HepG2 (cell line): ENCODE data around the gene KLF6. TPM values are rescaled to one million over a fixed set of nuclear protein-coding genes. Genes with fewer than 3 reads are reported as not detected.

Experiments used
- ATAC-seq: fragments of 200-7000 bp; cut with Tn5 transposase; 3 replicates; pipeline ENCODE4 v1.9.1; 2020; ENCODE audit warnings: mild to moderate bottlenecking, moderate library complexity
- BruUV-seq: library from RNA; stranded (reverse); fragments of 400-500 nt; replicated peaks from 2 replicates; lab custom pipeline; 2021; lab: Mats Ljungman, UMichigan
- CTCF ChIA-PET: fragments of 300-600 bp; formaldehyde crosslinking; extraction: SDS; loops from one replicate; lab custom pipeline; 2021; ENCODE audit warnings: low total read pairs, inconsistent platforms, low intra/inter-chr PET ratio; lab: Yijun Ruan, JAX
- POLR2A ChIA-PET: fragments of 350-600 bp; sonication (Branson Sonifier 250); formaldehyde crosslinking; loops from one replicate; lab custom pipeline; 2020; ENCODE audit warnings: antibody characterized with exemption, inconsistent platforms; lab: Yijun Ruan, JAX
- DNase-seq: peaks from one replicate; pipeline ENCODE4 v3.0.0-alpha.2; 2015; ENCODE audit warnings: low spot score
- FAIRE-seq: peaks from 3 replicates; lab custom pipeline; 2011; peaks lifted over from hg19 to GRCh38; lab: Jason Lieb, UNC
- H2AFZ ChIP-seq: one replicate; pipeline ENCODE4 v1.6.1; 2011; ENCODE audit warnings: low read length, inconsistent platforms
- H3K27ac ChIP-seq: fragments of 300-600 bp; 3 replicates; pipeline ENCODE4 v1.8.0; 2011; ENCODE audit warnings: mixed run types, mild to moderate bottlenecking, mixed read lengths, low read length, inconsistent platforms; ENCODE audit not compliant: insufficient read depth; ENCODE audit errors: extremely low read length
- H3K27me3 ChIP-seq, 2 experiments: fragments of 200-600 bp in 1 of 2; 2 replicates in 1 of 2; 3 replicates in 1 of 2; pipeline versions ENCODE4 v1.6.0 to v1.8.0; 2011; ENCODE audit warnings: low read length in 2 of 2, mild to moderate bottlenecking in 2 of 2, moderate library complexity in 2 of 2, inconsistent platforms in 1 of 2; ENCODE audit not compliant: insufficient read depth in 2 of 2, control insufficient read depth in 1 of 2
- H3K36me3 ChIP-seq, 2 experiments: fragments of 200-600 bp in 1 of 2; replicated peaks in 1 of 2; 2 replicates in 1 of 2; 3 replicates in 1 of 2; pipeline versions ENCODE4 v1.5.1 to v1.8.0; 2011; ENCODE audit warnings: low read length in 2 of 2, inconsistent platforms in 1 of 2; ENCODE audit not compliant: insufficient read depth in 2 of 2, control insufficient read depth in 1 of 2
- H3K4me1 ChIP-seq: 2 replicates; pipeline ENCODE4 v1.5.1; 2012; ENCODE audit warnings: low read length, inconsistent platforms; ENCODE audit not compliant: insufficient read depth
- H3K4me2 ChIP-seq: 2 replicates; pipeline ENCODE4 v1.6.0; 2011; ENCODE audit warnings: low read depth, low read length, inconsistent platforms
- H3K4me3 ChIP-seq, 3 experiments: fragments of 200-600 bp in 1 of 3; sonication (generic), shearing (Covaris generic) in 1 of 3; replicated peaks in 1 of 3; 2 replicates each; pipeline ENCODE4 v1.5.1; 2011 to 2016; ENCODE audit warnings: low read length in 3 of 3, inconsistent platforms in 2 of 3, low read depth in 2 of 3, mild to moderate bottlenecking in 2 of 3, control low read depth in 1 of 3, mixed read lengths in 1 of 3; ENCODE audit not compliant: insufficient read depth in 1 of 3
- H3K79me2 ChIP-seq: one replicate; pipeline ENCODE4 v1.6.1; 2011; ENCODE audit warnings: low read length, inconsistent platforms; ENCODE audit not compliant: insufficient read depth
- H3K9ac ChIP-seq: 2 replicates; pipeline ENCODE4 v1.6.0; 2011; ENCODE audit warnings: mild to moderate bottlenecking, low read depth, low read length, inconsistent platforms; ENCODE audit not compliant: insufficient read depth
- H3K9me3 ChIP-seq: 2 replicates; pipeline ENCODE4 v1.5.1; 2012; ENCODE audit warnings: mild to moderate bottlenecking, low read length
- H4K20me1 ChIP-seq: 2 replicates; pipeline ENCODE4 v1.6.0; 2011; ENCODE audit warnings: inconsistent platforms, mild to moderate bottlenecking, low read length, moderate library complexity; ENCODE audit not compliant: insufficient read depth
- ESRRA ChIP-seq: sonication (generic); formaldehyde crosslinking; IDR thresholded peaks from 2 replicates; pipeline ENCODE4 v1.5.1; 2020; ENCODE audit warnings: mild to moderate bottlenecking, low read depth, missing genetic modification reagents
- FOSL2 ChIP-seq: sonication (generic); formaldehyde crosslinking; IDR thresholded peaks from 2 replicates; pipeline ENCODE4 v1.4.0; 2020; ENCODE audit warnings: missing genetic modification reagents
- FOXK1 ChIP-seq: sonication (generic); formaldehyde crosslinking; IDR thresholded peaks from 2 replicates; pipeline ENCODE4 v1.4.0; 2020; ENCODE audit warnings: low read depth, missing genetic modification reagents, borderline replicate concordance
- HNRNPK ChIP-seq: fragments of 200-400 bp; formaldehyde crosslinking; IDR thresholded peaks from 2 replicates; pipeline ENCODE4 v1.6.1; 2018; ENCODE audit warnings: low read length, low read depth, moderate library complexity, mild to moderate bottlenecking; ENCODE audit not compliant: poor library complexity, severe bottlenecking
- MATR3 ChIP-seq: sonication (generic); formaldehyde crosslinking; IDR thresholded peaks from 2 replicates; pipeline ENCODE4 v1.4.0; 2020; ENCODE audit warnings: missing genetic modification reagents
- NAIF1 ChIP-seq: sonication (generic); formaldehyde crosslinking; IDR thresholded peaks from 2 replicates; pipeline ENCODE4 v1.5.0; 2020; ENCODE audit warnings: mild to moderate bottlenecking, missing genetic modification reagents, borderline replicate concordance
- POLR2A ChIP-seq, 2 experiments: IDR thresholded peaks; 2 replicates each; pipeline ENCODE4 v1.6.1; 2011; ENCODE audit warnings: low read depth in 2 of 2, low read length in 2 of 2, mild to moderate bottlenecking in 1 of 2, moderate library complexity in 1 of 2; ENCODE audit not compliant: insufficient read depth in 1 of 2
- SMC3 ChIP-seq: IDR thresholded peaks from 2 replicates; pipeline ENCODE4 v1.6.1; 2011; ENCODE audit warnings: low read length, improper control_type of control experiment
- TBX2 ChIP-seq: sonication (generic); formaldehyde crosslinking; IDR thresholded peaks from 2 replicates; pipeline ENCODE4 v1.5.0; 2020; ENCODE audit warnings: missing genetic modification reagents, mild to moderate bottlenecking, borderline replicate concordance
- THRA ChIP-seq: sonication (generic); formaldehyde crosslinking; IDR thresholded peaks from 2 replicates; pipeline ENCODE4 v1.4.0; 2020; ENCODE audit warnings: missing genetic modification reagents, borderline replicate concordance
- ZKSCAN1 ChIP-seq: fragments of 150-350 bp; IDR thresholded peaks from 2 replicates; pipeline ENCODE4 v1.6.1; 2014; ENCODE audit warnings: low read length
- ZNF264 ChIP-seq: sonication (generic); formaldehyde crosslinking; IDR thresholded peaks from 2 replicates; pipeline ENCODE4 v1.4.0; 2020; ENCODE audit warnings: missing genetic modification reagents
- ZNF274 ChIP-seq: sonication (generic); formaldehyde crosslinking; IDR thresholded peaks from 2 replicates; pipeline ENCODE4 v1.5.1; 2020; ENCODE audit warnings: mild to moderate bottlenecking, missing genetic modification reagents
- ZNF331 ChIP-seq: sonication (generic); formaldehyde crosslinking; IDR thresholded peaks from 2 replicates; pipeline ENCODE4 v1.4.0; 2020; ENCODE audit warnings: missing genetic modification reagents
- WGBS: methylation state at CpG from one replicate; pipeline ENCODE4 v1.1.6; 2017; ENCODE audit warnings: low lambda C conversion rate; 5-methylcytosine and 5-hydroxymethylcytosine counted together
- in situ Hi-C: cut with HindIII; loops from 2 replicates; pipeline ENCODE4 v1.10.0; 2017; ENCODE audit warnings: low pct_unique_long_range_greater_than_20kb; ENCODE audit not compliant: extremely low pct_ligation_motif_present
- intact Hi-C: fragments of 100-400 bp; cut with micrococcal nuclease; formaldehyde crosslinking; loops from one replicate; pipeline ENCODE4 v1.10.0; 2022; ENCODE audit not compliant: unreplicated experiment
- polyA plus RNA-seq, 8 experiments: library from polyadenylated mRNA; depleted of rRNA in 3 of 8; stranded (reverse) in 7 of 8; unstranded in 1 of 8; fragments of >200 nt; fragmentation: Illumina TruSeq in 4 of 8; extraction: Trizol in 4 of 8; gene quantifications; 2 replicates each; pipeline versions ENCODE4 v1.2.1 to v1.2.3, GENCODE V29; 2011 to 2016; ENCODE audit warnings: low read depth in 4 of 8, missing spikeins in 1 of 8, mixed read lengths in 1 of 8; ENCODE audit not compliant: insufficient read depth in 1 of 8
- total RNA-seq, 5 experiments: library from RNA; depleted of rRNA; stranded (reverse); fragments of >200 nt; fragmentation: Illumina TruSeq; extraction: Trizol; gene quantifications; 2 replicates each; pipeline ENCODE4 v1.2.3, GENCODE V29; 2016; ENCODE audit warnings: low read depth in 1 of 5
- TF ChIP-seq, protein P1 (sequence below): sonication (generic); formaldehyde crosslinking; IDR thresholded peaks from 2 replicates; pipeline ENCODE4 v1.9.0; 2021; ENCODE audit warnings: missing genetic modification reagents, borderline replicate concordance
- TF ChIP-seq, protein P2 (sequence below): sonication (generic); formaldehyde crosslinking; IDR thresholded peaks from 2 replicates; pipeline ENCODE4 v1.5.0; 2020; ENCODE audit warnings: mild to moderate bottlenecking, missing genetic modification reagents
- TF ChIP-seq, protein P3 (sequence below): sonication (generic); formaldehyde crosslinking; conservative IDR thresholded peaks from 2 replicates; pipeline ENCODE4 v1.4.0; 2020; ENCODE audit warnings: missing genetic modification reagents

Gene KLF6
- total and polyA plus RNA-seq, 2 of the 13 experiments (the other 11 are each of a cell fraction or from before 2014, with no cell fraction given) = 27.0 to 71.9 TPM

GRCh38 chr10:3787016-3787400 is 2.0 kb upstream of the KLF6 start:
- peak overlapping the region; percentile 99 for H3K27ac ChIP-seq
- peak overlapping the region; percentile 99; the same call in 1 of the 2 replicates for H3K9ac ChIP-seq
- ChIA-PET POLR2A (interaction anchor here (4.6 kb wide), 1 partner anchor 22 kb away, joined by 217 read pairs; no protein-coding TSS in a partner anchor), CTCF (no interaction called here)
- H4K20me1 ChIP-seq = peaks cover 20% of the 10 kb centered on the region
- no peaks in the 10 kb centered on the region; a peak in 1 of 5 replicates for H3K27me3 ChIP-seq
- 60% methylated on average over 3 of the region's 3 CpGs for WGBS
- H2AFZ ChIP-seq = no peak overlapping the region
- BruUV-seq = no TSS peak
- no peaks in the 10 kb centered on the region for H3K9me3 ChIP-seq
- intact Hi-C loops = loop anchor here (5.0 kb wide), 1 partner anchor 120 kb away; no protein-coding TSS in a partner anchor
- H3K4me3 ChIP-seq = 0 out of 6 replicates have a peak overlapping the region, but pooled peaks of 1 of the 3 experiments have one; percentile 81
- ATAC-seq (no peak), FAIRE-seq (no peak), DNase-seq (no peak)
- H3K4me1 ChIP-seq = peaks cover 34% of the 10 kb centered on the region
- in situ Hi-C loops = loop anchor here (5.0 kb wide), 1 partner anchor 65 kb away; no protein-coding TSS in a partner anchor
- peaks cover 30% of the 10 kb centered on the region for H3K79me2 ChIP-seq
- peaks cover 0 to 7% of the 10 kb centered on the region in 2 experiments; a peak in 2 of 5 replicates for H3K36me3 ChIP-seq
- peak overlapping the region; percentile 95 for H3K4me2 ChIP-seq
- TF ChIP-seq THRA (CRISPR knock-in tag) (no peak), POLR2A (IDR thresholded peaks at IDR 0.05; ENCODE audit: insufficient read depth in 1 of 2, low read depth in 2 of 2, low read length in 2 of 2) (peak in 1 of 2 experiments; percentile 32; a peak in 1 of 4 replicates), ZNF331 (CRISPR knock-in tag) (no peak), TBX2 (no peak), ZNF274 (CRISPR knock-in tag) (no peak), SMC3 (0 out of 2 replicates have a peak, but pooled peaks have one; percentile 15), HNRNPK (peak; percentile 3), ZNF264 (CRISPR knock-in tag) (0 out of 2 replicates have a peak, but pooled peaks have one; percentile 8), MATR3 (CRISPR knock-in tag) (no peak), NAIF1 (CRISPR knock-in tag) (no peak), FOSL2 (CRISPR knock-in tag) (peak; percentile 12; the same call in 1 of the 2 replicates), ZKSCAN1 (no peak), ESRRA (no peak), FOXK1 (no peak)
- TF ChIP-seq, protein P1, sequence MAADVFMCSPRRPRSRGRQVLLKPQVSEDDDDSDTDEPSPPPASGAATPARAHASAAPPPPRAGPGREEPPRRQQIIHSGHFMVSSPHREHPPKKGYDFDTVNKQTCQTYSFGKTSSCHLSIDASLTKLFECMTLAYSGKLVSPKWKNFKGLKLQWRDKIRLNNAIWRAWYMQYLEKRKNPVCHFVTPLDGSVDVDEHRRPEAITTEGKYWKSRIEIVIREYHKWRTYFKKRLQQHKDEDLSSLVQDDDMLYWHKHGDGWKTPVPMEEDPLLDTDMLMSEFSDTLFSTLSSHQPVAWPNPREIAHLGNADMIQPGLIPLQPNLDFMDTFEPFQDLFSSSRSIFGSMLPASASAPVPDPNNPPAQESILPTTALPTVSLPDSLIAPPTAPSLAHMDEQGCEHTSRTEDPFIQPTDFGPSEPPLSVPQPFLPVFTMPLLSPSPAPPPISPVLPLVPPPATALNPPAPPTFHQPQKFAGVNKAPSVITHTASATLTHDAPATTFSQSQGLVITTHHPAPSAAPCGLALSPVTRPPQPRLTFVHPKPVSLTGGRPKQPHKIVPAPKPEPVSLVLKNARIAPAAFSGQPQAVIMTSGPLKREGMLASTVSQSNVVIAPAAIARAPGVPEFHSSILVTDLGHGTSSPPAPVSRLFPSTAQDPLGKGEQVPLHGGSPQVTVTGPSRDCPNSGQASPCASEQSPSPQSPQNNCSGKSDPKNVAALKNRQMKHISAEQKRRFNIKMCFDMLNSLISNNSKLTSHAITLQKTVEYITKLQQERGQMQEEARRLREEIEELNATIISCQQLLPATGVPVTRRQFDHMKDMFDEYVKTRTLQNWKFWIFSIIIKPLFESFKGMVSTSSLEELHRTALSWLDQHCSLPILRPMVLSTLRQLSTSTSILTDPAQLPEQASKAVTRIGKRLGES (CRISPR knock-in tag) = no peak
- TF ChIP-seq, protein P2, sequence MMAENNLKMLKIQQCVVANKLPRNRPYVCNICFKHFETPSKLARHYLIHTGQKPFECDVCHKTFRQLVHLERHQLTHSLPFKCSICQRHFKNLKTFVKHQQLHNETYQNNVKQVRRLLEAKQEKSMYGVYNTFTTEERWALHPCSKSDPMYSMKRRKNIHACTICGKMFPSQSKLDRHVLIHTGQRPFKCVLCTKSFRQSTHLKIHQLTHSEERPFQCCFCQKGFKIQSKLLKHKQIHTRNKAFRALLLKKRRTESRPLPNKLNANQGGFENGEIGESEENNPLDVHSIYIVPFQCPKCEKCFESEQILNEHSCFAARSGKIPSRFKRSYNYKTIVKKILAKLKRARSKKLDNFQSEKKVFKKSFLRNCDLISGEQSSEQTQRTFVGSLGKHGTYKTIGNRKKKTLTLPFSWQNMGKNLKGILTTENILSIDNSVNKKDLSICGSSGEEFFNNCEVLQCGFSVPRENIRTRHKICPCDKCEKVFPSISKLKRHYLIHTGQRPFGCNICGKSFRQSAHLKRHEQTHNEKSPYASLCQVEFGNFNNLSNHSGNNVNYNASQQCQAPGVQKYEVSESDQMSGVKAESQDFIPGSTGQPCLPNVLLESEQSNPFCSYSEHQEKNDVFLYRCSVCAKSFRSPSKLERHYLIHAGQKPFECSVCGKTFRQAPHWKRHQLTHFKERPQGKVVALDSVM (CRISPR knock-in tag) = no peak
- TF ChIP-seq, protein P3, sequence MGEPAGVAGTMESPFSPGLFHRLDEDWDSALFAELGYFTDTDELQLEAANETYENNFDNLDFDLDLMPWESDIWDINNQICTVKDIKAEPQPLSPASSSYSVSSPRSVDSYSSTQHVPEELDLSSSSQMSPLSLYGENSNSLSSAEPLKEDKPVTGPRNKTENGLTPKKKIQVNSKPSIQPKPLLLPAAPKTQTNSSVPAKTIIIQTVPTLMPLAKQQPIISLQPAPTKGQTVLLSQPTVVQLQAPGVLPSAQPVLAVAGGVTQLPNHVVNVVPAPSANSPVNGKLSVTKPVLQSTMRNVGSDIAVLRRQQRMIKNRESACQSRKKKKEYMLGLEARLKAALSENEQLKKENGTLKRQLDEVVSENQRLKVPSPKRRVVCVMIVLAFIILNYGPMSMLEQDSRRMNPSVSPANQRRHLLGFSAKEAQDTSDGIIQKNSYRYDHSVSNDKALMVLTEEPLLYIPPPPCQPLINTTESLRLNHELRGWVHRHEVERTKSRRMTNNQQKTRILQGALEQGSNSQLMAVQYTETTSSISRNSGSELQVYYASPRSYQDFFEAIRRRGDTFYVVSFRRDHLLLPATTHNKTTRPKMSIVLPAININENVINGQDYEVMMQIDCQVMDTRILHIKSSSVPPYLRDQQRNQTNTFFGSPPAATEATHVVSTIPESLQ (CRISPR knock-in tag) = no peak
